Posterior cingulate gyrus (tissue), 11 donors: ENCODE data around the gene NEAT1.
"Not testable (repeated sequence)": the region's sequence is repeated elsewhere in the genome, so short reads cannot be mapped to it uniquely, and the experiment has no call there.

Experiments
- DNase-seq, 10 donors: peaks; one replicate each; pipeline versions ENCODE4 v3.0.0 to v3.0.0-alpha.2; 2020 to 2021; ENCODE audit warnings: mixed read lengths in 3 of 10
- intact Hi-C: fragments of 100-400 bp; cut with DNase I; formaldehyde crosslinking; loops from one replicate; pipeline ENCODE4 v1.15.1; 2023

NEAT1 gene

GRCh38 chr11:65444314-65445051, 21.9 kb downstream of the NEAT1 start:
- intact Hi-C loops: no loop called here
- DNase-seq: peak in 1 of 10 donors; percentile 75

GRCh38 chr11:65445101-65445603, 22.6 kb downstream of the NEAT1 start:
- DNase-seq: no peak
- intact Hi-C loops: no loop called here

GRCh38 chr11:65445604-65446445, 23.2 kb downstream of the NEAT1 start:
- peak in 1 of 10 donors; percentile 77 for DNase-seq
- intact Hi-C loops: no loop called here

- intact Hi-C loops: no loop called here
- DNase-seq: peak in 1 of 10 donors; percentile 65
Measured at GRCh38 chr11:65446446-65447277, 24.1 kb downstream of the NEAT1 start.

GRCh38 chr11:65448074-65448417, 25.4 kb downstream of the NEAT1 start:
- no peak for DNase-seq
- intact Hi-C loops: no loop called here

GRCh38 chr11:65448418-65449105, 26.0 kb downstream of the NEAT1 start:
- peak in 1 of 10 donors; percentile 61 for DNase-seq
- intact Hi-C loops: no loop called here

GRCh38 chr11:65451301-65451700, 28.7 kb downstream of the NEAT1 start:
- DNase-seq, intact Hi-C loops: not testable (repeated sequence)

- DNase-seq, intact Hi-C loops: not testable (repeated sequence)
Measured at GRCh38 chr11:65452259-65452658, 29.7 kb downstream of the NEAT1 start.

GRCh38 chr11:65452806-65453490, 30.4 kb downstream of the NEAT1 start:
- intact Hi-C loops: no loop called here
- no peak for DNase-seq

GRCh38 chr11:65454311-65454695, 31.7 kb downstream of the NEAT1 start:
- peak in 1 of 10 donors; percentile 73 for DNase-seq
- intact Hi-C loops: loop anchor here (2.0 kb wide), 1 partner anchor 22 kb away; no protein-coding TSS in a partner anchor

- DNase-seq: peak; percentile 73 to 97 (median 84)
- intact Hi-C loops: loop anchor here (2.0 kb wide), 1 partner anchor 22 kb away; no protein-coding TSS in a partner anchor
Measured at GRCh38 chr11:65454696-65455456, 32.3 kb downstream of the NEAT1 start.

GRCh38 chr11:65456418-65456817, 33.8 kb downstream of the NEAT1 start:
- DNase-seq: no peak
- intact Hi-C loops: no loop called here

- intact Hi-C loops: no loop called here
- DNase-seq: peak in 2 of 10 donors; percentile 16 to 36
Measured at GRCh38 chr11:65459552-65459951, 37.0 kb downstream of the NEAT1 start.

- intact Hi-C loops: not testable (repeated sequence)
- peak in 1 of 10 donors; percentile 59 for DNase-seq
Measured at GRCh38 chr11:65465471-65465870, 42.9 kb downstream of the NEAT1 start.

GRCh38 chr11:65467306-65467705, 44.7 kb downstream of the NEAT1 start:
- DNase-seq: peak in 1 of 10 donors; percentile 28
- intact Hi-C loops: not testable (repeated sequence)

GRCh38 chr11:65468874-65469333, 46.3 kb downstream of the NEAT1 start:
- intact Hi-C loops: no loop called here
- DNase-seq: peak in 4 of 10 donors; percentile 39 to 92 (median 50)

GRCh38 chr11:65470433-65471049, 47.9 kb downstream of the NEAT1 start:
- peak in 1 of 10 donors; percentile 67 for DNase-seq
- intact Hi-C loops: loop anchor here (5.0 kb wide), 1 partner anchor 42 kb away; no protein-coding TSS in a partner anchor

GRCh38 chr11:65471447-65471891, 48.9 kb downstream of the NEAT1 start:
- intact Hi-C loops: loop anchor here (5.0 kb wide), 1 partner anchor 41 kb away; no protein-coding TSS in a partner anchor

More at GRCh38 chr11:65471447-65471891, 48.9 kb downstream of the NEAT1 start:
- DNase-seq: peak in 9 of 10 donors; percentile 40 to 96 (median 62)
